GM19372 (cell line): ENCODE measurements around the gene OR5H1.

Experiments used
- ATAC-seq: cut with Tn5 transposase; IDR thresholded peaks from one replicate; pipeline ENCODE4 v1.9.1; 2021; ENCODE audit warnings: mild to moderate bottlenecking, low read depth, moderate library complexity; ENCODE audit not compliant: unreplicated experiment

The OR5H1 gene

GRCh38 chr3:98185180-98185579 is 54.7 kb downstream of the OR5H1 start:
- no peak for ATAC-seq
